Sigmoid colon (tissue), 7 donors: ENCODE data around the gene KCNQ2. TPM values are rescaled to one million over a fixed set of nuclear protein-coding genes. Genes with fewer than 3 reads are reported as not detected.

Experiments used
- DNase-seq: peaks from one replicate; pipeline ENCODE4 v3.0.0-alpha.2; 2019
- H3K27ac ChIP-seq, 4 donors: fragments of 200-600 bp; sonication (generic); one replicate each; pipeline ENCODE4 v1.5.1; 2016 to 2019; ENCODE audit warnings: mild to moderate bottlenecking in 1 of 4
- H3K27me3 ChIP-seq, 3 donors: fragments of 200-600 bp; sonication (generic); one replicate each; pipeline ENCODE4 v1.5.1; 2019; ENCODE audit warnings: mild to moderate bottlenecking in 1 of 3
- H3K36me3 ChIP-seq, 4 donors: fragments of 200-600 bp; sonication (generic); one replicate each; pipeline ENCODE4 v1.5.1; 2016 to 2019
- H3K4me1 ChIP-seq, 4 donors: fragments of 200-600 bp; sonication (generic); one replicate each; pipeline ENCODE4 v1.5.1; 2017 to 2019
- H3K4me3 ChIP-seq, 4 donors: fragments of 200-600 bp; sonication (generic); one replicate each; pipeline ENCODE4 v1.5.1; 2017 to 2019; ENCODE audit warnings: mild to moderate bottlenecking in 2 of 4, moderate library complexity in 1 of 4
- H3K9me3 ChIP-seq, 4 donors: fragments of 200-600 bp in 3 of 4; sonication (generic) in 3 of 4; one replicate each; pipeline versions ENCODE4 v1.5.1 to v1.6.1; 2013 to 2019
- CTCF ChIP-seq, 4 experiments: fragments of 450-650 bp in 3 of 4; fragments of 200-600 bp in 1 of 4; IDR thresholded peaks; one replicate each; pipeline ENCODE4 v1.5.1; 2016 to 2019; ENCODE audit warnings: antibody characterized with exemption in 4 of 4, mild to moderate bottlenecking in 3 of 4, moderate library complexity in 2 of 4
- EP300 ChIP-seq, 4 donors: sonication (generic); formaldehyde crosslinking; IDR thresholded peaks; one replicate each; pipeline ENCODE4 v1.6.1; 2017; ENCODE audit warnings: antibody characterized with exemption in 4 of 4
- POLR2A ChIP-seq, 2 donors: fragments of 450-650 bp; IDR thresholded peaks; one replicate each; pipeline ENCODE4 v1.6.1; 2016; ENCODE audit warnings: antibody characterized with exemption in 2 of 2, mild to moderate bottlenecking in 2 of 2, moderate library complexity in 2 of 2
- POLR2AphosphoS5 ChIP-seq, 4 donors: sonication (generic); formaldehyde crosslinking; IDR thresholded peaks; one replicate each; pipeline ENCODE4 v1.6.1; 2017; ENCODE audit warnings: antibody characterized with exemption in 4 of 4
- WGBS, 2 donors: extraction: QIAGEN DNeasy Blood & Tissue Kit; methylation state at CpG; one replicate each; pipeline ENCODE4 v1.1.7; 2013; 5-methylcytosine and 5-hydroxymethylcytosine counted together
- intact Hi-C: fragments of 100-400 bp; cut with DNase I; formaldehyde crosslinking; loops from one replicate; pipeline ENCODE4 v1.15.1; 2023
- polyA plus RNA-seq, 3 donors: library from polyadenylated mRNA; stranded (reverse); fragments of 200-250 nt; gene quantifications; one replicate each; pipeline ENCODE4 v1.2.3, GENCODE V29; 2013
- total RNA-seq, 4 donors: library from RNA; depleted of rRNA; stranded (reverse); fragments of >200 nt; gene quantifications; one replicate each; pipeline ENCODE4 v1.1.0, GENCODE V29; 2016
- donor health status: healthy with polysubstance abuse.
- donor health status: Bipolar disorder and iron deficiency.
- donor health status: healthy.

KCNQ2 gene
- total and polyA plus RNA-seq, 7 donors, result 0.83 to 4.2 (median 1.2) TPM; not detected in 3

DNA sequence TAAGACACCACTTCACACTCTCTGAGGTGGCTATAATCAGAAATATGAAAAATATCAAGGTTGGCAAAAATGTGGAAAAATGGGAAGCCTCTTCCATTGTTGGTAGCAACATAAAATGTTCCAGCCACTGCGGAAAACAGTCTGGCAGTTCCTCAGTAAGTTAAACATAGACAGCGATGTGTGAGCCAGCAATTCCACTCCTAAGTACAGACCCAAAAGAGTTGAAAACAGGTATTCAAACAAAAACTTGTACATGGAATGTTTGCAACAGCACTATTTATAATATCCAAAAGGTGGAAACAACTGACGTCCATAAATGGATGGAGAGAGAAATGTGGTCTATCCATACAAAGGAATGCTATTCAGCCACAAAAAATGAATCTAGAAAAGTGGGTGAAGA, 40.8 kb upstream of the KCNQ2 start:
- 86 to 90% methylated on average over 3 of the region's 3 CpGs for WGBS, 2 donors
- H3K9me3 ChIP-seq, result no peaks in the 10 kb centered on the region

DNA sequence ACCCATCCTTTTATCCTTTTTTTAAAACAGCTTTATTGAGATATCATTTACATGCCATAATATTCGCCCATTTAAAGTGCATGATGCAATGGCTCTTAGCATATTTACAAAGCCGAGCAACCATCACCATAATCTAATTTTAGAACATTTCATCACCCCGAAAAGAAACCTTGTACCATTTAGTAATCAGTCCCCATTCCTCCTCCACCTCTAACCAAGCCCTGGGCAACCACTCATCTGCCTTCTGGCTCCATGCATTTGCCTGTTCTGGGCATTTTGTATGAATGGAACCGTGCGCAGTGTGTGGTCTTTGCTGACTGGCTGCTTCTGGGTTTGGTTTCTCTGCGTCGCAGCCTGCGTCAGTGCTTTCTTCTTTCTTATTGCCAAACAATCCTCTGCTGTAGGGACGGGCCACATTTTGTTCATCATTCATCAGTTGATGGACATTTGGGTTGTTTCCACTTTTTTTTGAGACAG, 36.7 kb upstream of the KCNQ2 start:
- DNase-seq, result no peak
- no peak for TF ChIP-seq POLR2AphosphoS5 (IDR thresholded peaks at IDR 0.05)
- TF ChIP-seq CTCF (IDR thresholded peaks at IDR 0.05), result no peak
- TF ChIP-seq EP300 (IDR thresholded peaks at IDR 0.05), result no peak
- no peak for TF ChIP-seq POLR2A (IDR thresholded peaks at IDR 0.05)
- Histone ChIP-seq H3K27me3 (peaks cover 0 to 38% (median 12%) of the 10 kb centered on the region in 3 donors), H3K9me3 (peaks cover 0 to 6% (median 2%) of the 10 kb centered on the region in 4 donors), H3K4me1 (no peaks in the 10 kb centered on the region), H3K27ac (no peak overlapping the region), H3K36me3 (no peaks in the 10 kb centered on the region), H3K4me3 (no peak overlapping the region)
- intact Hi-C loops, result no loop called here
- WGBS, 2 donors, result 83 to 91% methylated on average over 9 of the region's 9 CpGs

More for the DNA sequence above, 40.8 kb upstream of the KCNQ2 start:
- no peak for TF ChIP-seq CTCF (IDR thresholded peaks at IDR 0.05)
- no peak for TF ChIP-seq POLR2A (IDR thresholded peaks at IDR 0.05)
- TF ChIP-seq POLR2AphosphoS5 (IDR thresholded peaks at IDR 0.05), result no peak
- TF ChIP-seq EP300 (IDR thresholded peaks at IDR 0.05), result no peak
- Histone ChIP-seq H3K4me3 (no peak overlapping the region), H3K4me1 (no peaks in the 10 kb centered on the region), H3K36me3 (no peaks in the 10 kb centered on the region), H3K27ac (no peak overlapping the region), H3K27me3 (peaks cover 0 to 37% (median 8%) of the 10 kb centered on the region in 3 donors)
- intact Hi-C loops, result no loop called here
- DNase-seq, result no peak

DNA sequence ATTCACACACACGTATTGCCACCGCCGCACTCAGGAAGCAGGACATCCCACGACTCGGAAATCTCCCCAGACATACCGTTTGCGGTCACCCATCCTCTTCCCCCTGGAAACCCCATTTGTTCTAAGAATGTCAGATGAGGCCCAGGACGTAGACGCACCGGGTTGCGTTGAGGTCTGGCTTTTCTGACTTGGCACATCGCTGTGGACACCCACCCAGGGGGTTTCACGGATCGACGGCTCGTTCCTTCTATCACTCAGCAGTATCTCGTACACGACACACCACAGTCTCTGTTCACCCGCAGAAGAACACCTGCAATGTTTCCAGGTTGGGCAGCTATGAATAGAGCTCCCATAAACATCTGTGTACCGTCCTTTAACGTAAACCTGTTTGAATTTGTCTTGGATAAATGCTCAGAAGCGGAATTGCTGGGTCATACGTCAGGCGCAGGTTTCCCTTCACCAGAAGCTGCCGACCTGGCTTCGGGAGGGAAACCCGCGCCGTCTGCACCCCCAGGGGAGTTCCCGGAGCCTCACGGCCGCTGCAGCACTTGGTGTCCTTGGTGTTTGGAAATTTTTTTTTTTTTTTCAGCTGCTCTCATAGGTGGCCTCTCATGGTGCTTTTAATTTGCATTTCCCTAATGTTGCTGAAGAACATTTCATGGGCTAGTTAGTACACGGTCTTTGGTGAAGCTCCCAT, 35.8 kb upstream of the KCNQ2 start:
- intact Hi-C loops, result no loop called here
- no peak overlapping the region for H3K27ac ChIP-seq
- H3K4me1 ChIP-seq, result no peaks in the 10 kb centered on the region
- no peak overlapping the region for H3K4me3 ChIP-seq
- no peak for DNase-seq
- H3K36me3 ChIP-seq, result no peaks in the 10 kb centered on the region
- peaks cover 0 to 35% (median 12%) of the 10 kb centered on the region in 3 donors for H3K27me3 ChIP-seq
- WGBS, 2 donors, result 86 to 89% methylated on average over 33 of the region's 33 CpGs
- peaks cover 0 to 6% (median 2%) of the 10 kb centered on the region in 4 donors for H3K9me3 ChIP-seq
- no peak for TF ChIP-seq POLR2AphosphoS5 (IDR thresholded peaks at IDR 0.05)
- TF ChIP-seq EP300 (IDR thresholded peaks at IDR 0.05), result no peak
- no peak for TF ChIP-seq POLR2A (IDR thresholded peaks at IDR 0.05)
- TF ChIP-seq CTCF (IDR thresholded peaks at IDR 0.05), result no peak

DNA sequence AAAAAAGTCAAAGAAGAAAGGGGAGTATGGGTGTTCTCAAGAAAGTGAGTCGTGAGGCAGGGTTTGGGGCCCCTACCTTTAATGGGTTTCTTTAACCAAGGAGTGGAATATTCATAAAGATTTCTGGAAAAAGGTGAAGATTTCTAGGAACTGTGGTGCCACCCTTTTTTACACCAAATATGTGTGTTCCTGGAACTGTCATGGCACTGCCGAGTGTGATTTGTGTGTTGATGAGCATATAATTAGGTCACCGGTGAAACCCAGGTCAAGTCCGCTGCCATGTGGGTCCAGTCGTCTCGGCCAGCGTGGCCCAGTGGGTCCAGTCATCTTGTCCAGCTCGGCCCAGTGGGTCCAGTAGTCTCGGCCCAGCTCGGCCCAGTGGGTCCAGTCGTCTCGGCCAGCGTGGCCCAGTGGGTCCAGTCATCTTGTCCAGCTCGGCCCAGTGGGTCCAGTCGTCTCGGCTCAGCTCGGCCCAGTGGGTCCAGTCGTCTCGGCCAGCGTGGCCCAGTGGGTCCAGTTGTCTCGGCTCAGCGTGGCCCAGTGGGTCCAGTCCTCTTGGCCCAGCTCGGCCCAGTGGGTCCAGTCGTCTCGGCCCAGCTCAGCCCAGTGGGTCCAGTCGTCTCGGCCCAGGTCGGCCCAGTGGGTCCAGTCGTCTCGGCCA, 34.8 kb upstream of the KCNQ2 start:
- Histone ChIP-seq H3K36me3 (no peaks in the 10 kb centered on the region), H3K4me1 (peaks cover 0 to 2% (median 0%) of the 10 kb centered on the region in 4 donors), H3K27ac (no peak overlapping the region), H3K27me3 (peaks cover 0 to 35% (median 12%) of the 10 kb centered on the region in 3 donors), H3K9me3 (peaks cover 0 to 6% (median 2%) of the 10 kb centered on the region in 4 donors), H3K4me3 (no peak overlapping the region)
- WGBS, 2 donors, result 91 to 92% methylated on average over 30 of the region's 30 CpGs
- TF ChIP-seq POLR2A (IDR thresholded peaks at IDR 0.05) (no peak), CTCF (IDR thresholded peaks at IDR 0.05) (no peak), EP300 (IDR thresholded peaks at IDR 0.05) (no peak), POLR2AphosphoS5 (IDR thresholded peaks at IDR 0.05) (no peak)
- intact Hi-C loops, result no loop called here
- DNase-seq, result no peak
